ENCODE data around the gene NFRKB.

The NFRKB gene

DNA sequence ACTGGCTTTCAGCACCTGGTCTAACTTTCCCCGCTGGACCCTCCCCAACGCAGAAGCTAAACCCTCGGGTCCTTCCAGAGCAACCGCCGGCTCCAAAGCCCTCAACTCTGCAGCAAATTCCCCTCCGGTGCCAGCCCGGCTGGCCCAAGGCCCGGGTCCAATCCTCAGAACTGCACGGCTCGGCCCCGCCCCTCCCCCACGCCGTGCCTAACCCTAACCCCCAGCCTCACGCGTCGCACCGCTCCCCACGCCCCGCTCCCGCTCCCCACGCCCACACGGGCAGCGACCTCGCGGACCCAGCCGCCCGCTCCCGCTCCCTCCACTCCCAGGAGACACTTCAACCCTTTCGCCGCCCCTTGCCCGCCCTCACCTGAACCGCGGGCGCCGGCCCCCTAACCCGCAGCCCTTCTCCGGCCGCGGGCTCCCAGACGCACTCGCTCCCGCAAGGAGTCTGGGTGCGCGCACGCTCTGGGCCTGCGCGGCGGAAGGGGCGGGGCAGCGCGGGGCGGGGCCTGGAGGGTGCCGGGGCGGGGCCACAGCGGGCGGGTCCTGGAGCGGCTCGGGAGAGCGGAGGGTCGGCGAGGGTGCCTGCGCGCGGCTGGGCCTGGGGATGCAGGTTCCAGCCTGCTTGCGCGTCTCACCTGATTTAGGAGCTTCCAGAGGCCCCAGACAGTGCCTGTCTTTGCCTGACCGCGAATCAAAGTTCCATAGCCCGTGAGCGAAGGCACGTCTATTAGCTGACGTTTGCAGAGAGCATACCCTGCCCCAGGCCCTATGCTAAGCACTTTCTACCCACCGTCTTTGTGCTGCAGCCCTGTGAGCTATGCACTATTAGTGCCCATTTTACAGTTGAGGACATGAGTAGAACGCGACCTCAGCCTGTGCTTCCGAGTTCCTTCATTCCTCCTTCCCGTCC lies at the start of gene NFRKB:
TSS of gene NFRKB (minus strand) at position 453 of the 916 bp plus-strand sequence. CDS start 2,729 bp downstream, outside the sequence.
- TF ChIP-seq, protein P1, sequence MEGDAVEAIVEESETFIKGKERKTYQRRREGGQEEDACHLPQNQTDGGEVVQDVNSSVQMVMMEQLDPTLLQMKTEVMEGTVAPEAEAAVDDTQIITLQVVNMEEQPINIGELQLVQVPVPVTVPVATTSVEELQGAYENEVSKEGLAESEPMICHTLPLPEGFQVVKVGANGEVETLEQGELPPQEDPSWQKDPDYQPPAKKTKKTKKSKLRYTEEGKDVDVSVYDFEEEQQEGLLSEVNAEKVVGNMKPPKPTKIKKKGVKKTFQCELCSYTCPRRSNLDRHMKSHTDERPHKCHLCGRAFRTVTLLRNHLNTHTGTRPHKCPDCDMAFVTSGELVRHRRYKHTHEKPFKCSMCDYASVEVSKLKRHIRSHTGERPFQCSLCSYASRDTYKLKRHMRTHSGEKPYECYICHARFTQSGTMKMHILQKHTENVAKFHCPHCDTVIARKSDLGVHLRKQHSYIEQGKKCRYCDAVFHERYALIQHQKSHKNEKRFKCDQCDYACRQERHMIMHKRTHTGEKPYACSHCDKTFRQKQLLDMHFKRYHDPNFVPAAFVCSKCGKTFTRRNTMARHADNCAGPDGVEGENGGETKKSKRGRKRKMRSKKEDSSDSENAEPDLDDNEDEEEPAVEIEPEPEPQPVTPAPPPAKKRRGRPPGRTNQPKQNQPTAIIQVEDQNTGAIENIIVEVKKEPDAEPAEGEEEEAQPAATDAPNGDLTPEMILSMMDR (conservative IDR thresholded peaks at IDR 0.05; ENCODE audit: low read depth, low read length), result peak; percentile 13
- DNase-seq (ENCODE audit: low read depth), result peak; percentile 72
- H3K4me3 ChIP-seq (ENCODE audit: low read depth, low read length), result peak within 1 kb of the TSS; percentile 84

DNA sequence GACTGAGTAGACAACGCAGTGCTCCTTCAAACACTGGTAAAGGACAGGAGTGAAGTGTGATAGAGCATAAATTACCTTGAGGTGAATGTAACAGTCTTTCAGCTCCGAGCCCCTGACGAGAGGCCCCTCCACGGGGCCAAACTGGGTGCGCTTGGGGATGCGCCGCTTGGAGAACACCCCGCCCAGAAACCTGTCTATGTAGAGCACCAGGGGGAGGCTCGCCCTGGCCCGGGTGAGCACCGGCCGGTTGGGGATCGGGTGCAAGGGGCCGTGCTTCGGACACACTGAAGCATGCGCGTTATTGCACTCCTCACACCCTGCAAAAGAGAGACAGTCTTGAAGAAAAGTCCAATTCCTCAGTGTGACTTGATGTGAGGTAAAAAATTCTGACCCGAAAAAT lies 49.3 kb upstream of the NFRKB start:
- no peak overlapping the region for H3K4me3 ChIP-seq (ENCODE audit: low read depth, low read length)
- no peak for DNase-seq (ENCODE audit: low read depth)
- TF ChIP-seq, protein P1 (conservative IDR thresholded peaks at IDR 0.05; ENCODE audit: low read depth, low read length), result no peak

GRCh38 chr11:129943036-129943435 lies 47.7 kb upstream of the NFRKB start:
- DNase-seq (ENCODE audit: low read depth), result no peak
- TF ChIP-seq, protein P1 (conservative IDR thresholded peaks at IDR 0.05; ENCODE audit: low read depth, low read length), result no peak
- no peak overlapping the region for H3K4me3 ChIP-seq (ENCODE audit: low read depth, low read length)

GRCh38 chr11:129939510-129939909 lies 44.1 kb upstream of the NFRKB start:
- TF ChIP-seq, protein P1 (conservative IDR thresholded peaks at IDR 0.05; ENCODE audit: low read depth, low read length), result no peak
- H3K4me3 ChIP-seq (ENCODE audit: low read depth, low read length), result no peak overlapping the region
- no peak for DNase-seq (ENCODE audit: low read depth)

DNA sequence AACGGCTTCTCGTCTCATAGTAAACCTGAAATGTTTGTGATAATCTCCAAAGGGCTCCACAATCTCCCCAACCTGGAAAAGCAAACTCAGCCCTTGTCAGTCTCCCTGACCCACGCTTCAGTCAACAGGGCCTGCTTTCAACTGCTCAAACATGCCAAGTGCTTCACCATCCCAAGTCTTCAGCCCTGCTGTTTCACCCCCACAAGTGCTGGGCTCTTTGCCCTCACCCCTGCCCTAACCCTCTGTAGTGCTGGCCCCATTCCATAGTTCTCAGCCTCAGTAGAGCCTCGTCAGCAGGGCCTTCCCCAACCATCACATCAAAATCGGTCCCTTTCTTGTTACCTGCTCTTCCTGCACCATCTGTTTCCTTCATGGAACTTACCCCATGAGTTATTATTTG lies 43.4 kb upstream of the NFRKB start:
- no peak overlapping the region for H3K4me3 ChIP-seq (ENCODE audit: low read depth, low read length)
- TF ChIP-seq, protein P1 (conservative IDR thresholded peaks at IDR 0.05; ENCODE audit: low read depth, low read length), result no peak
- no peak for DNase-seq (ENCODE audit: low read depth)

DNA sequence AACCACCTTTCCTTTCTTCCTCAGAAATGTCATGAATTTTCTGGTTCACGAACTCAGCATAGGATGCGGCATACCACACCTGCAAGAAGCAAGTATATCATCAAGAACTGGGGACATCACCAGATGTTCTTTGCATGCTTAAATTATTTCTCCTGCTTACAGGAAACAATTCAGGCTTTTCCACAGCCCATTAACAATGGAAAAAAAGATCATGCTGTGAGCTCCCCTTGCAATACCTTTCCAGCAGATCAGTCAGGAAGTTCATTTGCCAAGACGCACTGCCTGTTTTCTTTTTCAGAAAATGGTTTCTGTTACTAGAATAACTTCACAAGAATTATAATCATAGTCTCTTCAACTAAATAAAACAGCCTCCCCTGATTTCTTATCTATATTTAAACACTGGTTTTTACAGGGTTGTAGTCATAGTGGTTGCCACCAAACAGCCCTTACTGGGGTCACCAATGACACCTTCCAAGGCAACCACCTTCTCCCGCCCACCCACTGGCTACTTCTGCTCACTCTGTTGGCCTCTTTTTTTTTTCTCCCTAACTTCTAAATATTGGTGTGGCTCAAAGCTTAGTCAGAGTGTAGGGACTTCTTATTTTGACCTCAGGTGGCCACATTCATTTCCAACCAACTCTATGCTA lies 42.3 kb upstream of the NFRKB start:
- DNase-seq (ENCODE audit: low read depth), result no peak
- H3K4me3 ChIP-seq (ENCODE audit: low read depth, low read length), result no peak overlapping the region
- TF ChIP-seq, protein P1 (conservative IDR thresholded peaks at IDR 0.05; ENCODE audit: low read depth, low read length), result no peak
